Spleen (tissue), 11 donors: Measurements from ENCODE around the gene CD93. TPM values are rescaled to one million over a fixed set of nuclear protein-coding genes. Genes with fewer than 3 reads are reported as not detected.

ENCODE experiments used
- DNase-seq: peaks from one replicate; pipeline ENCODE4 v3.0.0-alpha.2; 2020
- H3K27ac ChIP-seq, 8 donors: fragments of 200-600 bp; sonication (generic) in 7 of 8; 1 replicate in 4 of 8; 2 replicates in 4 of 8; pipeline versions ENCODE4 v1.5.0 to v1.8.0; 2016 to 2021; ENCODE audit warnings: inconsistent platforms in 4 of 8, mild to moderate bottlenecking in 4 of 8, moderate library complexity in 1 of 8
- H3K27me3 ChIP-seq, 7 donors: fragments of 200-600 bp; sonication (generic) in 6 of 7; replicated peaks in 1 of 7; 1 replicate in 4 of 7; 2 replicates in 3 of 7; pipeline versions ENCODE4 v1.5.0 to v1.8.0; 2016 to 2021; ENCODE audit warnings: inconsistent platforms in 3 of 7, mild to moderate bottlenecking in 1 of 7
- H3K36me3 ChIP-seq, 6 donors: fragments of 200-600 bp; sonication (generic) in 5 of 6; 1 replicate in 4 of 6; 2 replicates in 2 of 6; pipeline versions ENCODE4 v1.5.0 to v1.8.0; 2016 to 2021; ENCODE audit warnings: inconsistent platforms in 2 of 6
- H3K4me1 ChIP-seq, 6 donors: fragments of 200-600 bp; sonication (generic) in 5 of 6; 1 replicate in 3 of 6; 2 replicates in 3 of 6; pipeline versions ENCODE4 v1.5.0 to v1.8.0; 2016 to 2021; ENCODE audit warnings: inconsistent platforms in 3 of 6
- H3K4me3 ChIP-seq, 8 donors: fragments of 200-600 bp; sonication (generic) in 7 of 8; 1 replicate in 4 of 8; 2 replicates in 4 of 8; pipeline versions ENCODE4 v1.5.0 to v1.8.0; 2016 to 2021; ENCODE audit warnings: inconsistent platforms in 4 of 8, mild to moderate bottlenecking in 4 of 8, moderate library complexity in 2 of 8
- H3K9me3 ChIP-seq, 8 donors: fragments of 200-600 bp; sonication (generic) in 7 of 8; 1 replicate in 4 of 8; 2 replicates in 4 of 8; pipeline versions ENCODE4 v1.5.0 to v1.8.0; 2016 to 2021; ENCODE audit warnings: inconsistent platforms in 4 of 8
- CTCF ChIP-seq, 11 experiments: fragments of 200-600 bp in 7 of 11; fragments of 450-650 bp in 4 of 11; sonication (generic) in 4 of 11; IDR thresholded peaks in 8 of 11; conservative IDR thresholded peaks in 3 of 11; 1 replicate in 7 of 11; 2 replicates in 4 of 11; pipeline versions ENCODE4 v1.4.0 to v1.8.0; 2016 to 2021; ENCODE audit warnings: antibody characterized with exemption in 11 of 11, inconsistent platforms in 4 of 11, mild to moderate bottlenecking in 1 of 11
- POLR2A ChIP-seq, 3 donors: fragments of 450-650 bp; IDR thresholded peaks; one replicate each; pipeline ENCODE4 v1.5.1; 2017; ENCODE audit warnings: antibody characterized with exemption in 3 of 3, mild to moderate bottlenecking in 1 of 3
- POLR2AphosphoS5 ChIP-seq, 3 donors: sonication (generic); formaldehyde crosslinking; IDR thresholded peaks; one replicate each; pipeline ENCODE4 v1.5.1; 2017; ENCODE audit warnings: antibody characterized with exemption in 3 of 3
- WGBS, 5 donors: extraction: QIAGEN DNeasy Blood & Tissue Kit in 3 of 5; methylation state at CpG; one replicate each; pipeline versions ENCODE4 v1.1.5 to v1.1.7; 2013 to 2018; 5-methylcytosine and 5-hydroxymethylcytosine counted together
- intact Hi-C: fragments of 100-400 bp; cut with DNase I; formaldehyde crosslinking; loops from one replicate; pipeline ENCODE4 v1.15.0; 2023; ENCODE audit warnings: low total_unique reads
- polyA plus RNA-seq, 3 donors: library from polyadenylated mRNA; stranded (reverse); fragments of 200-250 nt; gene quantifications; one replicate each; pipeline ENCODE4 v1.2.1, GENCODE V29; 2013
- total RNA-seq, 7 donors: library from RNA; depleted of rRNA in 3 of 7; stranded (reverse); fragments of >200 nt in 3 of 7; fragmentation: NEBNext Ultra II Directional in 4 of 7; extraction: Animal tissue kit (Norgen Biotek cat#: 25700) in 4 of 7; gene quantifications; one replicate each; pipeline versions ENCODE4 v1.1.0 to v1.2.1, GENCODE V29; 2016 to 2021
- donor health status: healthy with polysubstance abuse.
- donor health status: DM: no; HTN: no; CAD: no; lungs with moderate emphysema.
- donor health status: DM: no; HTN: no; CAD: no.
- donor health status: Bipolar disorder and iron deficiency.
- donor health status: healthy.
- donor health status: DM: no; HTN: no; CAD: no.
- donor health status: DM: yes; HTN: yes; CAD: no.

The CD93 gene
- total and polyA plus RNA-seq, 10 donors: 4.1 to 103 (median 62.5) TPM

DNA sequence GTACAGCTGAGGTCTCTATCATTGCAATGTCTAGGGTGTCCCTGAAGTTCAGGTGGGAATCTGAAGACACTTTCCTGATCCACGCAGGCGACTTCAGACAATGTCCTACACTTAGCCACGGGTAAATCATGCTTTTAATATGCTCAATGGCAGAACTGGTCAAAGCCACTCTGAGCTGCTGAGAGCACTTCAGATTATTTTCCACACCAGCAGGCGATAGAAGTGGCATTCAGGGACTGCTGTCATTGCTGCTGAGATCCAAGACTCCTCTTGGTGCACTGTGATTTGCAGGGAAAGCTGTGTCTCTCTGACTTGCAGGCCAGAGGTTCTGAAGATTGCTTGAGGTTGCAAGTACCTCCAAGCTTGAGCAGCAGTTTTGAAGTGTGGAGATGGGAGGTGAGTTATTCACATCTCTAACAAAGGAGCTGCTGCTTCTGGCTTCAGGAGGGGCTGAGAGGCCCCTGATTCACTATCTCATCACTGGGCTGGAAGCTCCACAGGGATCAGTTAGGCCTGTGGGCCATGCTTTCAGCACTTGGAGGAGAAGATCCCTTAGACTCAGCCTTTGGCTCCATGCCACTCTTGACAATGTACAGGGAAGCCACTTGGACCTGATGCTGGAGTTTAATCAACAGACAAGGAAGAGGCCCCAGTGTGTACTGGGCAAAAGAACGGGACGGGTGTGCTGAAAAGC lies 53.9 kb downstream of the CD93 start:
- TF ChIP-seq CTCF (IDR thresholded peaks at IDR 0.05 in 8 of 11, conservative IDR thresholded peaks at IDR 0.05 in 3 of 11) (no peak), POLR2A (IDR thresholded peaks at IDR 0.05) (no peak), POLR2AphosphoS5 (IDR thresholded peaks at IDR 0.05) (no peak)
- WGBS, 5 donors: 65 to 77% (median 72%) methylated on average over 6 of the region's 6 CpGs
- Histone ChIP-seq H3K9me3 (no peaks in the 10 kb centered on the region), H3K36me3 (no peaks in the 10 kb centered on the region), H3K4me3 (no peak overlapping the region), H3K4me1 (peaks cover 0 to 42% (median 10%) of the 10 kb centered on the region in 6 donors), H3K27ac (no peak overlapping the region), H3K27me3 (peaks cover 0 to 41% (median 16%) of the 10 kb centered on the region in 7 donors)
- DNase-seq: no peak
- intact Hi-C loops: no loop called here

DNA sequence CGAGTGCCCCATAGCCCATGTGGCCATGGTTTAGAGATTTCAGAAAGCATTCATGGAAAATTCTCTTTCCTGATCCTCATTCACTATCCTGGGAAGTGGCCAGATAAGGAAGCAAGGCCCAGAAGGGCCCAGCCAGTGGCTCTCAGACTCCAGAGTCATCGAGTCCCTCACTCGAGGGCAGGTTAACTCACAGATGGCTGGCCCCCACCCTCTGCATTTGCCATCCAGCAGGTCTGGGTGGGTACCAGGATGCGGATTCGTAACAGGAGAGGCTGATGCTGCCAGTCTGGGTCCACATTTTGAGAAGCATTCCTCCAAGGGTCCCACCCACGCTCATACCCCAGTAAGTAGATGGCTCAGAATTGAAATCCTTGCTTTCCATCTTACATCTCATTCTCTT lies 54.8 kb downstream of the CD93 start:
- H3K27me3 ChIP-seq: peaks cover 0 to 32% (median 16%) of the 10 kb centered on the region in 7 donors
- no peaks in the 10 kb centered on the region for H3K9me3 ChIP-seq
- DNase-seq: no peak
- H3K36me3 ChIP-seq: no peaks in the 10 kb centered on the region
- 88 to 95% (median 90%) methylated on average over 6 of the region's 6 CpGs for WGBS, 5 donors
- H3K4me1 ChIP-seq: peaks cover 0 to 46% (median 10%) of the 10 kb centered on the region in 6 donors
- H3K4me3 ChIP-seq: no peak overlapping the region
- H3K27ac ChIP-seq: no peak overlapping the region
- TF ChIP-seq POLR2AphosphoS5 (IDR thresholded peaks at IDR 0.05): no peak
- no peak for TF ChIP-seq CTCF (IDR thresholded peaks at IDR 0.05 in 8 of 11, conservative IDR thresholded peaks at IDR 0.05 in 3 of 11)
- TF ChIP-seq POLR2A (IDR thresholded peaks at IDR 0.05): no peak
- intact Hi-C loops: no loop called here

Other genes starting within 250 kb of the CD93 start
- not detected for gene SSTR4, start 51.0 kb downstream of the CD93 start, total RNA-seq
- gene SSTR4, start 51.0 kb downstream of the CD93 start, polyA plus RNA-seq: not detected
- 100 to 1,000 TPM in 2 of 7 donors, 10 to 100 TPM in 5; 47.6 to 255 (median 78.0) TPM for gene THBD, start 36.7 kb downstream of the CD93 start, total RNA-seq
- gene THBD, start 36.7 kb downstream of the CD93 start, polyA plus RNA-seq: 10 to 100 TPM in 1 of 3 donors, 1 to 10 TPM in 2; 7.2 to 11.6 (median 8.7) TPM